ENCODE data around the gene MYBBP1A.

MYBBP1A gene

GRCh38 chr17:4530799-4531730 lies 24.1 kb downstream of the MYBBP1A start:
- no peak for DNase-seq (ENCODE audit: low read depth in 1 of 2, low spot score in 1 of 2)
- H3K4me3 ChIP-seq (replicated peaks; ENCODE audit: insufficient read depth, low read length) = no peak overlapping the region
- no peaks in the 10 kb centered on the region for H3K27me3 ChIP-seq (ENCODE audit: insufficient read depth, poor library complexity, severe bottlenecking)
- no peak overlapping the region for H3K27ac ChIP-seq (replicated peaks)
- no peak for TF ChIP-seq GABPA (IDR thresholded peaks at IDR 0.05; ENCODE audit: low read depth)
- TF ChIP-seq POLR2AphosphoS5 (IDR thresholded peaks at IDR 0.05; ENCODE audit: low read depth) = no peak
- no peak for TF ChIP-seq SPI1 (IDR thresholded peaks at IDR 0.05; ENCODE audit: borderline replicate concordance, low read depth)
- no peak for TF ChIP-seq REST (IDR thresholded peaks at IDR 0.05; ENCODE audit: insufficient replicate concordance, low read depth)
- no peak for TF ChIP-seq CTCF (IDR thresholded peaks at IDR 0.05; ENCODE audit: insufficient read depth, low read length)

DNA sequence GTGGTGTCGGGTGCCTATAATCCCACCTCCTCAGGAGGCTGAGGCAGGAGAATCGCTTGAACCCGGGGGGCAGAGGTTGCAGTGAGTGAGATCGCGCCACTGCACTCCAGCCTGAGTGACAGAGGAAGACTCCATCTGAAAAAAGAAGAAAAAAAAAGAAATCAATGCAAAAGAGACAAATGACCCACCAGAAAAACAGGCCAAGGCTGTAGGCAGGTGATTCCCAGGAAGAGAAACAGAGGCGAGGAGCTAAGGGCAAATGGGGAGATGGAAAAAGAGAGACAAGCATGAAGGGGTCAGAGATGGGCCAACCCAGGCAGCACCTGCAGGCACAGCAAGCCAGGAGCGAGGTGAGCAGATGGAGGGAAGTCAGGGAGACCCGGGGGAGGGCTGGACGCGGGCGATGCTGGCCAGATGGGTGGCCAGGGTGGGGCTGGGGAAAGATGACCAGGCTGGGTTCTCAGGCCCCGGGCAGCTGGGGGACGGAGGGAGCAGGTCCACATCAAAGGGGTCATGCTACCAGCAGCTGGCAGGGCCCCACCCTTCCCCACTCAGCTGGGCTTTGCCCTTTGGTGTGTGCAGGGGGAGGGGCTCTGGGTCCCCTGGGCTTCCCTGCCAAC lies 25.5 kb downstream of the MYBBP1A start:
- Histone ChIP-seq H3K27me3 (ENCODE audit: insufficient read depth, poor library complexity, severe bottlenecking) (no peaks in the 10 kb centered on the region), H3K4me3 (replicated peaks; ENCODE audit: insufficient read depth, low read length) (no peak overlapping the region), H3K27ac (replicated peaks) (no peak overlapping the region)
- no peak for DNase-seq (ENCODE audit: low read depth in 1 of 2, low spot score in 1 of 2)
- no peak for TF ChIP-seq GABPA (IDR thresholded peaks at IDR 0.05; ENCODE audit: low read depth)
- TF ChIP-seq REST (IDR thresholded peaks at IDR 0.05; ENCODE audit: insufficient replicate concordance, low read depth) = no peak
- TF ChIP-seq SPI1 (IDR thresholded peaks at IDR 0.05; ENCODE audit: borderline replicate concordance, low read depth) = no peak
- TF ChIP-seq POLR2AphosphoS5 (IDR thresholded peaks at IDR 0.05; ENCODE audit: low read depth) = no peak
- no peak for TF ChIP-seq CTCF (IDR thresholded peaks at IDR 0.05; ENCODE audit: insufficient read depth, low read length)

- no peak for DNase-seq (ENCODE audit: low read depth in 1 of 2, low spot score in 1 of 2)
- H3K4me3 ChIP-seq (replicated peaks; ENCODE audit: insufficient read depth, low read length) = no peak overlapping the region
- H3K27me3 ChIP-seq (ENCODE audit: insufficient read depth, poor library complexity, severe bottlenecking) = no peaks in the 10 kb centered on the region
- TF ChIP-seq REST (IDR thresholded peaks at IDR 0.05; ENCODE audit: insufficient replicate concordance, low read depth) (no peak), GABPA (IDR thresholded peaks at IDR 0.05; ENCODE audit: low read depth) (no peak), POLR2AphosphoS5 (IDR thresholded peaks at IDR 0.05; ENCODE audit: low read depth) (no peak), SPI1 (IDR thresholded peaks at IDR 0.05; ENCODE audit: borderline replicate concordance, low read depth) (no peak), CTCF (IDR thresholded peaks at IDR 0.05; ENCODE audit: insufficient read depth, low read length) (no peak)
- no peak overlapping the region for H3K27ac ChIP-seq (replicated peaks)
These were observed 27.5 kb downstream of the MYBBP1A start for GRCh38 chr17:4527566-4528125.
